Hepatocyte (in vitro differentiated cells): ENCODE results near the gene PARN. TPM values are rescaled to one million over a fixed set of nuclear protein-coding genes. Genes with fewer than 3 reads are reported as not detected.

Experiments used
- DNase-seq: peaks from one replicate; pipeline ENCODE4 v3.0.0-alpha.2; 2016; ENCODE audit warnings: low spot score
- H2AFZ ChIP-seq: fragments of 200-600 bp; sonication (generic); 2 replicates; pipeline ENCODE4 v1.6.0; 2016; ENCODE audit warnings: antibody characterized with exemption, mild to moderate bottlenecking
- H3K27ac ChIP-seq: fragments of 200-600 bp; sonication (generic); 2 replicates; pipeline ENCODE4 v1.5.1; 2016; ENCODE audit warnings: mild to moderate bottlenecking
- H3K27me3 ChIP-seq: fragments of 200-600 bp; sonication (generic); 2 replicates; pipeline ENCODE4 v1.6.1; 2016
- H3K36me3 ChIP-seq: fragments of 200-600 bp; sonication (generic); replicated peaks from 2 replicates; pipeline ENCODE4 v1.5.1; 2016; ENCODE audit warnings: low read depth; ENCODE audit not compliant: insufficient read depth
- H3K4me1 ChIP-seq: fragments of 200-600 bp; sonication (generic); 2 replicates; pipeline ENCODE4 v1.5.1; 2016; ENCODE audit warnings: mild to moderate bottlenecking, moderate library complexity; ENCODE audit not compliant: insufficient read depth
- H3K4me2 ChIP-seq: fragments of 200-600 bp; sonication (generic); 2 replicates; pipeline ENCODE4 v1.6.0; 2016
- H3K4me3 ChIP-seq: fragments of 200-600 bp; sonication (generic); 2 replicates; pipeline ENCODE4 v1.5.1; 2016; ENCODE audit warnings: mild to moderate bottlenecking
- H3K79me2 ChIP-seq: fragments of 200-600 bp; sonication (generic); 2 replicates; pipeline ENCODE4 v1.6.0; 2017; ENCODE audit warnings: mild to moderate bottlenecking
- H3K9me2 ChIP-seq: fragments of 200-600 bp; sonication (generic); replicated peaks from 2 replicates; pipeline ENCODE4 v1.6.0; 2017; ENCODE audit warnings: mild to moderate bottlenecking; ENCODE audit not compliant: insufficient read depth
- H3K9me3 ChIP-seq: fragments of 200-600 bp; sonication (generic); 2 replicates; pipeline ENCODE4 v1.5.1; 2016; ENCODE audit warnings: low read depth, mild to moderate bottlenecking
- H4K20me1 ChIP-seq: fragments of 200-600 bp; sonication (generic); 2 replicates; pipeline ENCODE4 v1.6.0; 2016; ENCODE audit warnings: mild to moderate bottlenecking; ENCODE audit not compliant: insufficient read depth, poor library complexity, severe bottlenecking
- CTCF ChIP-seq: fragments of 200-600 bp; sonication (generic); IDR thresholded peaks from 2 replicates; pipeline ENCODE4 v1.5.1; 2016; ENCODE audit warnings: antibody characterized with exemption, mild to moderate bottlenecking; ENCODE audit not compliant: poor library complexity
- EZH2 ChIP-seq: fragments of 200-600 bp; sonication (generic); IDR thresholded peaks from 2 replicates; pipeline ENCODE4 v1.6.1; 2016; ENCODE audit warnings: antibody characterized with exemption, mild to moderate bottlenecking, borderline replicate concordance
- EZH2phosphoT487 ChIP-seq: fragments of 200-600 bp; sonication (generic); IDR thresholded peaks from one replicate; pipeline ENCODE4 v1.6.1; 2018; ENCODE audit warnings: antibody characterized with exemption, mild to moderate bottlenecking, low read depth, moderate library complexity; ENCODE audit not compliant: unreplicated experiment, severe bottlenecking
- WGBS: methylation state at CpG from one replicate; pipeline ENCODE4 v1.1.6; 2016; ENCODE audit warnings: low lambda C conversion rate; ENCODE audit errors: missing lambda C conversion rate; 5-methylcytosine and 5-hydroxymethylcytosine counted together
- polyA plus RNA-seq: library from polyadenylated mRNA; unstranded; fragments of >200 nt; fragmentation: Nextera tagmentation; extraction: Ambion mirVana; gene quantifications from 2 replicates; pipeline ENCODE4 v1.2.1, GENCODE V29; 2016
- total RNA-seq: library from RNA; depleted of rRNA; stranded (reverse); fragments of >200 nt; gene quantifications from 2 replicates; pipeline ENCODE4 v1.2.3, GENCODE V29; 2014

The PARN gene
- total and polyA plus RNA-seq, 2 experiments from 2014 or later, result 23.7 to 35.6 TPM

GRCh38 chr16:14487579-14487978 is 142.5 kb downstream of the PARN start:
- H3K36me3 ChIP-seq, result no peaks in the 10 kb centered on the region
- H3K9me3 ChIP-seq, result no peaks in the 10 kb centered on the region
- no peak for TF ChIP-seq CTCF
- TF ChIP-seq EZH2phosphoT487, result no peak
- no peak for TF ChIP-seq EZH2
- peaks cover 36% of the 10 kb centered on the region for H3K4me1 ChIP-seq
- no peaks in the 10 kb centered on the region for H3K27me3 ChIP-seq
- WGBS, result 23% methylated on average over 3 of the region's 3 CpGs
- peak overlapping the region; percentile 69 for H3K4me2 ChIP-seq
- H3K27ac ChIP-seq, result peak overlapping the region; percentile 64
- H3K79me2 ChIP-seq, result peaks cover 8% of the 10 kb centered on the region
- H2AFZ ChIP-seq, result no peak overlapping the region
- no peak overlapping the region for H3K4me3 ChIP-seq
- no peaks in the 10 kb centered on the region for H3K9me2 ChIP-seq
- no peaks in the 10 kb centered on the region for H4K20me1 ChIP-seq
- DNase-seq, result no peak

GRCh38 chr16:14486520-14487303 is 143.3 kb downstream of the PARN start:
- Histone ChIP-seq H3K4me3 (no peak overlapping the region), H3K27me3 (no peaks in the 10 kb centered on the region), H3K9me3 (no peaks in the 10 kb centered on the region), H3K4me1 (peaks cover 32% of the 10 kb centered on the region), H3K36me3 (no peaks in the 10 kb centered on the region), H3K27ac (peak overlapping the region; percentile 64), H2AFZ (no peak overlapping the region), H3K9me2 (no peaks in the 10 kb centered on the region), H3K79me2 (peaks cover 8% of the 10 kb centered on the region), H4K20me1 (no peaks in the 10 kb centered on the region), H3K4me2 (peak overlapping the region; percentile 69)
- TF ChIP-seq EZH2phosphoT487, result no peak
- no peak for TF ChIP-seq CTCF
- TF ChIP-seq EZH2, result no peak
- DNase-seq, result peak; percentile 92
- 25% methylated on average over 20 of the region's 20 CpGs for WGBS

DNA sequence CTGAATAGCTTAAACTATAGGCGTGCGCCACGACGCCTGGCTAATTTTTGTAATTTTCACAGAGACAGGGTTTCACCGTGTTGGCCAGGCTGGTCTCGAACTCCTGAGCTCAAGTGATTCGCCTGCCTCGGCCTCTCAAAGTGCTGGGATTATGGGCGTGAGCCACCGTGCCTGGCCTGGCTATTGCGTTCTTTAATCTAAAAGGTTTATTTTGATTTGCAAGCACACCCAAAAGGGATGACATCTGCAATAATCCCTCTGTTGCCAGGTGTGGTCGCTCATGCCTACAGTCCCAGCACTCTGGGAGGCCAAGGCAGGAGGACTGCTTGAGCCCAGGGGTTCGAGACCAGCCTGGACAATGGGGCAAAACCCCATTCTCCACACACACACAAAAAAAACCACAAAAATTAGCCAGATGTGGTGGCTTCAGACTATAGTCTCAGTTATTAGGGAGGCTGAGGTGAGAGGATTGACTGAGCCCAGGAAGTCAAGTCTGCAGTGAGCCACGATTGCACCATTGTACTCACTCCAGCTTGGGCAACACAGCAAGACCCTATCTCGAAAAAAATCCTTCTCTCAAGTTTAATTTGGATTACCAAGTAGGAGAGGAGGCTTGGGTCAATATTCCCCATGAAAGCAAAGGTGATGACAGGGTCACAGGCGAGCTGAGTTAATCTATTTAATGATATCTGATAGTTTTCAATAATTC is 144.1 kb downstream of the PARN start:
- H3K36me3 ChIP-seq, result no peaks in the 10 kb centered on the region
- peak overlapping the region; percentile 62 for H3K27ac ChIP-seq
- no peaks in the 10 kb centered on the region for H3K9me2 ChIP-seq
- peaks cover 8% of the 10 kb centered on the region for H3K79me2 ChIP-seq
- H3K4me2 ChIP-seq, result peak overlapping the region; percentile 69
- TF ChIP-seq EZH2 (no peak), EZH2phosphoT487 (no peak), CTCF (no peak)
- no peak overlapping the region for H2AFZ ChIP-seq
- DNase-seq, result no peak
- no peaks in the 10 kb centered on the region for H3K9me3 ChIP-seq
- H3K4me1 ChIP-seq, result peaks cover 32% of the 10 kb centered on the region
- 84% methylated on average over 16 of the region's 16 CpGs for WGBS
- H3K4me3 ChIP-seq, result no peak overlapping the region
- H4K20me1 ChIP-seq, result no peaks in the 10 kb centered on the region
- no peaks in the 10 kb centered on the region for H3K27me3 ChIP-seq
